Smooth muscle cell (in vitro differentiated cells): ENCODE data around the gene PLCL1. TPM values are rescaled to one million over a fixed set of nuclear protein-coding genes. Genes with fewer than 3 reads are reported as not detected.

Experiments
- DNase-seq: peaks from one replicate; lab custom pipeline; 2025; ENCODE audit not compliant: unreplicated experiment; lab: John Stamatoyannopoulos, UW
- H2AFZ ChIP-seq: fragments of 200-600 bp; sonication (generic); 2 replicates; pipeline ENCODE4 v1.6.0; 2016; ENCODE audit warnings: antibody characterized with exemption, low read depth, mild to moderate bottlenecking
- H3F3A ChIP-seq: fragments of 200-600 bp; sonication (generic); 2 replicates; pipeline ENCODE4 v1.6.0; 2017; ENCODE audit warnings: antibody characterized with exemption, low read depth
- H3K27ac ChIP-seq: fragments of 200-600 bp; sonication (generic); 2 replicates; pipeline ENCODE4 v1.5.1; 2016; ENCODE audit warnings: low read depth, mild to moderate bottlenecking
- H3K27me3 ChIP-seq: fragments of 200-600 bp; sonication (generic); 2 replicates; pipeline ENCODE4 v1.6.1; 2016; ENCODE audit warnings: low read depth, mild to moderate bottlenecking
- H3K36me3 ChIP-seq: fragments of 200-600 bp; sonication (generic); 2 replicates; pipeline ENCODE4 v1.5.1; 2016; ENCODE audit warnings: low read depth
- H3K4me1 ChIP-seq: fragments of 200-600 bp; sonication (generic); 2 replicates; pipeline ENCODE4 v1.5.1; 2016; ENCODE audit warnings: low read depth
- H3K4me2 ChIP-seq: fragments of 200-600 bp; sonication (generic); 2 replicates; pipeline ENCODE4 v1.6.0; 2016; ENCODE audit warnings: mild to moderate bottlenecking
- H3K4me3 ChIP-seq: fragments of 200-600 bp; sonication (generic); 2 replicates; pipeline ENCODE4 v1.5.1; 2016; ENCODE audit warnings: mild to moderate bottlenecking
- H3K79me2 ChIP-seq: fragments of 200-600 bp; sonication (generic); 2 replicates; pipeline ENCODE4 v1.6.0; 2016; ENCODE audit warnings: low read depth, mild to moderate bottlenecking
- H3K9ac ChIP-seq: fragments of 200-600 bp; sonication (generic); 2 replicates; pipeline ENCODE4 v1.6.0; 2016; ENCODE audit warnings: low read depth
- H3K9me3 ChIP-seq: fragments of 200-600 bp; sonication (generic); replicated peaks from 2 replicates; pipeline ENCODE4 v1.5.1; 2016; ENCODE audit warnings: low read depth
- H4K20me1 ChIP-seq: fragments of 200-600 bp; sonication (generic); 2 replicates; pipeline ENCODE4 v1.6.0; 2016; ENCODE audit warnings: low read depth
- WGBS: methylation state at CpG from one replicate; pipeline ENCODE4 v1.1.7; 2016; ENCODE audit warnings: low lambda C conversion rate; 5-methylcytosine and 5-hydroxymethylcytosine counted together
- polyA plus RNA-seq: library from polyadenylated mRNA; unstranded; fragments of >200 nt; fragmentation: Nextera tagmentation; extraction: Ambion mirVana; gene quantifications from 2 replicates; pipeline ENCODE4 v1.2.1, GENCODE V29; 2016
- total RNA-seq: library from RNA; depleted of rRNA; stranded (reverse); fragments of >200 nt; gene quantifications from 2 replicates; pipeline ENCODE4 v1.2.3, GENCODE V29; 2014
- TF ChIP-seq, protein P1 (sequence below): fragments of 200-600 bp; sonication (generic); IDR thresholded peaks from 2 replicates; pipeline ENCODE4 v1.5.1; 2017; ENCODE audit warnings: borderline replicate concordance, mild to moderate bottlenecking, antibody characterized with exemption; ENCODE audit not compliant: insufficient read depth, poor library complexity, severe bottlenecking

The PLCL1 gene
- total and polyA plus RNA-seq, 2 experiments from 2014 or later = 0.87 to 1.3 TPM

- H3K79me2 ChIP-seq = no peaks in the 10 kb centered on the region
- TF ChIP-seq, protein P1, sequence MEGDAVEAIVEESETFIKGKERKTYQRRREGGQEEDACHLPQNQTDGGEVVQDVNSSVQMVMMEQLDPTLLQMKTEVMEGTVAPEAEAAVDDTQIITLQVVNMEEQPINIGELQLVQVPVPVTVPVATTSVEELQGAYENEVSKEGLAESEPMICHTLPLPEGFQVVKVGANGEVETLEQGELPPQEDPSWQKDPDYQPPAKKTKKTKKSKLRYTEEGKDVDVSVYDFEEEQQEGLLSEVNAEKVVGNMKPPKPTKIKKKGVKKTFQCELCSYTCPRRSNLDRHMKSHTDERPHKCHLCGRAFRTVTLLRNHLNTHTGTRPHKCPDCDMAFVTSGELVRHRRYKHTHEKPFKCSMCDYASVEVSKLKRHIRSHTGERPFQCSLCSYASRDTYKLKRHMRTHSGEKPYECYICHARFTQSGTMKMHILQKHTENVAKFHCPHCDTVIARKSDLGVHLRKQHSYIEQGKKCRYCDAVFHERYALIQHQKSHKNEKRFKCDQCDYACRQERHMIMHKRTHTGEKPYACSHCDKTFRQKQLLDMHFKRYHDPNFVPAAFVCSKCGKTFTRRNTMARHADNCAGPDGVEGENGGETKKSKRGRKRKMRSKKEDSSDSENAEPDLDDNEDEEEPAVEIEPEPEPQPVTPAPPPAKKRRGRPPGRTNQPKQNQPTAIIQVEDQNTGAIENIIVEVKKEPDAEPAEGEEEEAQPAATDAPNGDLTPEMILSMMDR = no peak
- peaks cover 6% of the 10 kb centered on the region for H3K27me3 ChIP-seq
- no peaks in the 10 kb centered on the region for H3K36me3 ChIP-seq
- H3F3A ChIP-seq = no peaks in the 10 kb centered on the region
- no peak overlapping the region for H3K9ac ChIP-seq
- H4K20me1 ChIP-seq = no peaks in the 10 kb centered on the region
- DNase-seq = no peak
- no peak overlapping the region for H3K27ac ChIP-seq
- H3K4me2 ChIP-seq = no peak overlapping the region
- no peaks in the 10 kb centered on the region for H3K4me1 ChIP-seq
- H3K9me3 ChIP-seq = no peaks in the 10 kb centered on the region
- H2AFZ ChIP-seq = no peak overlapping the region
- no peak overlapping the region for H3K4me3 ChIP-seq
Measured at GRCh38 chr2:197795277-197795676, 9.1 kb upstream of the PLCL1 start.

DNA sequence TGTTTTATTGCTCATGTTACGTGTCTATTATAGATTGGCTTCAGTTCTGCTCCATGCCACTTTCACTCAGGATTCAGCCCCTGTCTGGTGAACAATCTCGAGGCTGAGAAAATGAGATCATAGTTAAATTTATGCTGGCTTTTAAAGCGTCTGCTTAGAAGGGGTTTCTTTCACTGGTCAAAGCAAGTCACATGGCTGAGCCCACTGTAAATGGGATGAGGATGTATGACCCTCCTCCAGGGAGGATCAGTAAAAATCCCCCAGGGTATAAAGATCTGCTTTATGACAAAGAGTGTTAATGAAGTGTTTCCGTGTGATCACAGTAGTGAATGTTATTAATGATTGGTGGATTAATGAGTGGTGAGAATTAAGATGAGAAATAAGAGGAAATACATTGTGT is 6.2 kb upstream of the PLCL1 start:
- H3K4me3 ChIP-seq = no peak overlapping the region
- no peak overlapping the region for H2AFZ ChIP-seq
- TF ChIP-seq, protein P1 = no peak
- no peaks in the 10 kb centered on the region for H3F3A ChIP-seq
- no peaks in the 10 kb centered on the region for H3K36me3 ChIP-seq
- H3K79me2 ChIP-seq = no peaks in the 10 kb centered on the region
- H3K27ac ChIP-seq = no peak overlapping the region
- H3K9me3 ChIP-seq = no peaks in the 10 kb centered on the region
- H4K20me1 ChIP-seq = no peaks in the 10 kb centered on the region
- no peaks in the 10 kb centered on the region for H3K4me1 ChIP-seq
- peaks cover 3% of the 10 kb centered on the region for H3K27me3 ChIP-seq
- no peak overlapping the region for H3K9ac ChIP-seq
- H3K4me2 ChIP-seq = no peak overlapping the region
- no peak for DNase-seq
- 50% methylated on average over 4 of the region's 4 CpGs for WGBS

DNA sequence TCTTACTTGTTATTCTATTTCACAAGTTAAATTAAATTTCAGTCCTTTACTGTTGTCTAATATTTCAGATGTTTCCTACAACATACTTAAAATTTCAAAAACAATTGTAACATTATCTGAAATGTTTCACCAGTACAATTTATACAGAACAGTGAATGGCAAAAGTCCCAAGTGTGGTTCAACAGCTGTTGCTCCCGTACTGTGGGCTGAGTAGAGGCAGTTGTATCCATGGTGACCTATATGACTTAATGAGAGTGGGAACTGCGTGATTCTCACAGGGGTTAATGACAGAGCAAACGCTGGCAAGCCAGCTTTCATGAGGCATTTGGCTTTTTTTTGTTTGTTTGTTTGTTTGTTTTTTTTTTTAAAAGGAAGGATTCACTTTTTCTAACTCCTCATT is 5.3 kb upstream of the PLCL1 start:
- Histone ChIP-seq H4K20me1 (no peaks in the 10 kb centered on the region), H3K79me2 (no peaks in the 10 kb centered on the region), H3K9me3 (no peaks in the 10 kb centered on the region), H2AFZ (no peak overlapping the region), H3K4me3 (no peak overlapping the region), H3K4me1 (peaks cover 3% of the 10 kb centered on the region), H3K4me2 (no peak overlapping the region), H3K9ac (no peak overlapping the region), H3K36me3 (no peaks in the 10 kb centered on the region), H3K27ac (no peak overlapping the region), H3K27me3 (no peaks in the 10 kb centered on the region), H3F3A (no peaks in the 10 kb centered on the region)
- no peak for DNase-seq
- TF ChIP-seq, protein P1 = no peak
- 65% methylated on average over 3 of the region's 3 CpGs for WGBS

GRCh38 chr2:197800091-197800490 is 4.3 kb upstream of the PLCL1 start:
- H3K27me3 ChIP-seq = peaks cover 4% of the 10 kb centered on the region
- H3K9me3 ChIP-seq = no peaks in the 10 kb centered on the region
- DNase-seq = no peak
- H2AFZ ChIP-seq = no peak overlapping the region
- no peak overlapping the region for H3K4me2 ChIP-seq
- no peaks in the 10 kb centered on the region for H3F3A ChIP-seq
- H4K20me1 ChIP-seq = no peaks in the 10 kb centered on the region
- no peak overlapping the region for H3K4me3 ChIP-seq
- H3K79me2 ChIP-seq = no peaks in the 10 kb centered on the region
- TF ChIP-seq, protein P1 = no peak
- H3K4me1 ChIP-seq = peaks cover 4% of the 10 kb centered on the region
- H3K36me3 ChIP-seq = no peaks in the 10 kb centered on the region
- H3K9ac ChIP-seq = no peak overlapping the region
- 72% methylated on average over 2 of the region's 2 CpGs for WGBS
- H3K27ac ChIP-seq = no peak overlapping the region
